ENCODE data around the gene GYG2.

Gene GYG2

DNA sequence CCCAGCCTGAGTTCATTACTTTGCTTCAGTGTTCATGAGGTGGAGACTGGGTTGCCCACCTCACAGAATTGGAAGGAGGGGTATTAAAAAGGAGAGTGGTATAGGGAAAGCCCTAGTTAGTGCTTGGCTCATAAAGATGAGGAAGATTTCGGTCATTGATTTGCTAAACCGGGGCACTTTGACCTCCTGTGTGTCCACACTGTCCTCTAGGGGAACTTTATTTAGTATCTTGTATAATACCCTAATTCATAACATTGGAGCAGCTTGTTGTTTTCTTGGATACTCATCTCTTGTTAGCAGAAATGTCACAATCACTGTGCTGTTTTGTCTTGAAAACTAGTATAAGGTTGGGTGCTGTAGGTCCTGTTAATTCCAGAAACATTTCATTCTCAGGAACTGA, 49.8 kb downstream of the GYG2 start:
- TF ChIP-seq ARNTL (CRISPR knock-in tag; IDR thresholded peaks at IDR 0.05; ENCODE audit: borderline replicate concordance, low read depth) (no peak), ZNF70 (CRISPR knock-in tag; IDR thresholded peaks at IDR 0.05) (no peak), ZNF565 (CRISPR knock-in tag; conservative IDR thresholded peaks at IDR 0.05; ENCODE audit: low read depth) (no peak)
- TF ChIP-seq, protein P1, sequence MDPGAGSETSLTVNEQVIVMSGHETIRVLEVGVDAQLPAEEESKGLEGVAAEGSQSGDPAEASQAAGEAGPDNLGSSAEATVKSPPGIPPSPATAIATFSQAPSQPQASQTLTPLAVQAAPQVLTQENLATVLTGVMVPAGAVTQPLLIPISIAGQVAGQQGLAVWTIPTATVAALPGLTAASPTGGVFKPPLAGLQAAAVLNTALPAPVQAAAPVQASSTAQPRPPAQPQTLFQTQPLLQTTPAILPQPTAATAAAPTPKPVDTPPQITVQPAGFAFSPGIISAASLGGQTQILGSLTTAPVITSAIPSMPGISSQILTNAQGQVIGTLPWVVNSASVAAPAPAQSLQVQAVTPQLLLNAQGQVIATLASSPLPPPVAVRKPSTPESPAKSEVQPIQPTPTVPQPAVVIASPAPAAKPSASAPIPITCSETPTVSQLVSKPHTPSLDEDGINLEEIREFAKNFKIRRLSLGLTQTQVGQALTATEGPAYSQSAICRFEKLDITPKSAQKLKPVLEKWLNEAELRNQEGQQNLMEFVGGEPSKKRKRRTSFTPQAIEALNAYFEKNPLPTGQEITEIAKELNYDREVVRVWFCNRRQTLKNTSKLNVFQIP (CRISPR knock-in tag; IDR thresholded peaks at IDR 0.05; ENCODE audit: borderline replicate concordance, low read depth), result no peak
- ATAC-seq, result no peak

DNA sequence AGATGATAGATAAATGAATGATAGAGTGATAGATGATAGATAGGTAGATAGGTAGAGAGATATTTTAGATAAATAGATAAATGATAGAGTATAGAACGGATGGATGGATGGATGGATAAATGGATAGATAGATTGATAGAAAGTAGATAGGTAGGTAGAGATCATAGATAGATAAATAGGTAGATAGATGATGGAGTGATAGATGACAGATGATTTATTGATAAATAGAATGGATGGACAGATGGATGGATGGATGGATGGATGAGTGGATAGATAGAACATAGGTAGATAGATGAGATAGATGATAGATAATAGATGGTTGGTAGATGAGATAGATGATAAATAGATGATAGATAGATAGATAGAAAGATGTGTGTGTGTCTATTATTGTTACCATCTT, 50.9 kb downstream of the GYG2 start:
- TF ChIP-seq ARNTL (CRISPR knock-in tag; IDR thresholded peaks at IDR 0.05; ENCODE audit: borderline replicate concordance, low read depth), result no peak
- no peak for TF ChIP-seq ZNF70 (CRISPR knock-in tag; IDR thresholded peaks at IDR 0.05)
- ATAC-seq, result no peak

DNA sequence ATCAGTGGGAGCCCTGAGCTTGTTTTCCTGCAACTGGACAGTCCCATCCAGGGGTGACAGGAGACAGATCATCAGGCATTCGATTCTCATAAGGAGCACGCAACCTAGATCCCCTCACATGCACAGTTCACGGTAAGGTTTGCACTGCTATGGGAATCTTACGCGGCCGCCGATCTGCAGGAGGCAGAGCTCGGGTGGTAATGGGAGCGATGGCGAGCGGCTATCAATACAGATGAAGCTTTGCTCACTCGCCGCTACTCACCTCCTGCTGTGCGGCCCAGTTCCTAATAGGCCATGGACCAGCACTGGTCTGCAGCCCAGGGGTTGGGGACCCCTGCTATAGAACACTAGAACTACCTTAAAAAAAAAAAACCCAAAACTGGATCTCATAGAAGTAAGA, 55.0 kb downstream of the GYG2 start:
- no peak for TF ChIP-seq GLIS3 (CRISPR knock-in tag; IDR thresholded peaks at IDR 0.05)
- TF ChIP-seq PPARA (CRISPR knock-in tag; IDR thresholded peaks at IDR 0.05; ENCODE audit: borderline replicate concordance), result no peak
- TF ChIP-seq, protein P2, sequence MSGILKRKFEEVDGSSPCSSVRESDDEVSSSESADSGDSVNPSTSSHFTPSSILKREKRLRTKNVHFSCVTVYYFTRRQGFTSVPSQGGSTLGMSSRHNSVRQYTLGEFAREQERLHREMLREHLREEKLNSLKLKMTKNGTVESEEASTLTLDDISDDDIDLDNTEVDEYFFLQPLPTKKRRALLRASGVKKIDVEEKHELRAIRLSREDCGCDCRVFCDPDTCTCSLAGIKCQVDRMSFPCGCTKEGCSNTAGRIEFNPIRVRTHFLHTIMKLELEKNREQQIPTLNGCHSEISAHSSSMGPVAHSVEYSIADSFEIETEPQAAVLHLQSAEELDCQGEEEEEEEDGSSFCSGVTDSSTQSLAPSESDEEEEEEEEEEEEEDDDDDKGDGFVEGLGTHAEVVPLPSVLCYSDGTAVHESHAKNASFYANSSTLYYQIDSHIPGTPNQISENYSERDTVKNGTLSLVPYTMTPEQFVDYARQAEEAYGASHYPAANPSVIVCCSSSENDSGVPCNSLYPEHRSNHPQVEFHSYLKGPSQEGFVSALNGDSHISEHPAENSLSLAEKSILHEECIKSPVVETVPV (CRISPR knock-in tag; IDR thresholded peaks at IDR 0.05), result no peak
- TF ChIP-seq, protein P1 (CRISPR knock-in tag; IDR thresholded peaks at IDR 0.05; ENCODE audit: borderline replicate concordance, low read depth), result no peak
- no peak for TF ChIP-seq ZNF70 (CRISPR knock-in tag; IDR thresholded peaks at IDR 0.05)
- TF ChIP-seq TOX (CRISPR knock-in tag; IDR thresholded peaks at IDR 0.05; ENCODE audit: borderline replicate concordance), result no peak
- no peak for TF ChIP-seq ZC3H10 (CRISPR knock-in tag; IDR thresholded peaks at IDR 0.05)
- TF ChIP-seq ZFP30 (CRISPR knock-in tag; IDR thresholded peaks at IDR 0.05), result no peak
- no peak for TF ChIP-seq ARNTL (CRISPR knock-in tag; IDR thresholded peaks at IDR 0.05; ENCODE audit: borderline replicate concordance, low read depth)
- no peak for ATAC-seq

DNA sequence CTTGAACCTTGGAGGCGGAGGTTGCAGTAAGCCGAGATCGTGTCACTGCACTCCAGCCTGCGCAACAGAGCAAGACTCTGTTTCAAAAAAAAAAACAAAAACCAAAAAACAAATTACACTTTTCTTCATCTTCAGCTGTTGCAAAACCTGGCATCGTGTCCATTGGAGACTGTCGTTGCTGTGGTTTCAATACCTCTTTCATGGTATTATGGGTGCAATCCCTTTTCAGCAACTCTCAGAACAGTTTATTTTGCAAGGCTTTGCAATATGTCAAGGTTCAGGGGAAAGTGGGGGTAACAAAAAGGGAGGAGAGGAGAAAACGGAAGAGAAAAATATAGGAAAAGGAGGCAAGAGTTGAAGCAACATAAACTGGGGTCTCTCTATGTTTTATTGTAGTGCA, 59.6 kb downstream of the GYG2 start:
- TF ChIP-seq GLIS3 (CRISPR knock-in tag; IDR thresholded peaks at IDR 0.05), result no peak
- TF ChIP-seq BACH2 (CRISPR knock-in tag; IDR thresholded peaks at IDR 0.05; ENCODE audit: borderline replicate concordance), result no peak
- TF ChIP-seq ZC3H10 (CRISPR knock-in tag; IDR thresholded peaks at IDR 0.05), result no peak
- TF ChIP-seq CSDC2 (CRISPR knock-in tag; IDR thresholded peaks at IDR 0.05), result no peak
- ATAC-seq, result no peak

DNA sequence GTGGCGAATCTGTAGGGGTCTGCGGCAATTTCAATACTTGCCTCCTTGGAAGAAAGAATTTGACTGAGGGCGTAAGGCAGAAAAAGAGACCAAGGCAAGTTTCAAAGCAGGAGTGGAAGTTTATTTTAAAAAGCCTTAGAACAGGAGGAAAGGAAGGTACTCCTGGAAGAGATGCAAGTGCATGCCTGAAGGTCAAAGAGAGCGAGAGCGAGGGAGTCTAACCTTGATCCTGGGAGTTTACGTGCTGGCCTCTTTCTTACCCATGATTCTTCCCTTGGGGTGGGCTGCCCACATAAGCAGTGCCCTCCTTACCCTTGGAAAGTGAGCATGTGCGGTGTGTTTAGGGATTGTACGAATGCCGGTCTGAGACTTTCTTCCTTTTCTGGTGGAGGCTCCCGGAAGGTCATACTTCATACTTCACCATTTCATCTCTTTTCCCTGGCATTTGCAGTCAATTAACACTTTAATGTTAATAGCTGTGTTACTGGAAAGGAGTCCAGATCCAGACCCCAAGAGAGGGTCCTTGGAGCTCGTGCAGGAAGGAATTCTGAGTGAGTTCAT, 60.4 kb downstream of the GYG2 start:
- ATAC-seq, result peak; percentile 36; the same call in 2 of the 3 replicates
- TF ChIP-seq, protein P1 (CRISPR knock-in tag; IDR thresholded peaks at IDR 0.05; ENCODE audit: borderline replicate concordance, low read depth), result no peak
- TF ChIP-seq RARB (CRISPR knock-in tag; IDR thresholded peaks at IDR 0.05) (no peak), TOX (CRISPR knock-in tag; IDR thresholded peaks at IDR 0.05; ENCODE audit: borderline replicate concordance) (no peak), ESRRG (CRISPR knock-in tag; IDR thresholded peaks at IDR 0.05) (no peak), ARNTL (CRISPR knock-in tag; IDR thresholded peaks at IDR 0.05; ENCODE audit: borderline replicate concordance, low read depth) (no peak), CSDC2 (CRISPR knock-in tag; IDR thresholded peaks at IDR 0.05) (no peak), OSR1 (CRISPR knock-in tag; IDR thresholded peaks at IDR 0.05) (no peak), TCF4 (CRISPR knock-in tag; IDR thresholded peaks at IDR 0.05; ENCODE audit: borderline replicate concordance) (no peak), SNAI2 (CRISPR knock-in tag; IDR thresholded peaks at IDR 0.05) (no peak), PPARA (CRISPR knock-in tag; IDR thresholded peaks at IDR 0.05; ENCODE audit: borderline replicate concordance) (no peak), ZFP30 (CRISPR knock-in tag; IDR thresholded peaks at IDR 0.05) (no peak), GLIS3 (CRISPR knock-in tag; IDR thresholded peaks at IDR 0.05) (no peak), ISL1 (CRISPR knock-in tag; IDR thresholded peaks at IDR 0.05) (no peak), ZC3H10 (CRISPR knock-in tag; IDR thresholded peaks at IDR 0.05) (no peak), ZNF565 (CRISPR knock-in tag; conservative IDR thresholded peaks at IDR 0.05; ENCODE audit: low read depth) (no peak)
- TF ChIP-seq, protein P2 (CRISPR knock-in tag; IDR thresholded peaks at IDR 0.05), result no peak
- TF ChIP-seq, protein P3, sequence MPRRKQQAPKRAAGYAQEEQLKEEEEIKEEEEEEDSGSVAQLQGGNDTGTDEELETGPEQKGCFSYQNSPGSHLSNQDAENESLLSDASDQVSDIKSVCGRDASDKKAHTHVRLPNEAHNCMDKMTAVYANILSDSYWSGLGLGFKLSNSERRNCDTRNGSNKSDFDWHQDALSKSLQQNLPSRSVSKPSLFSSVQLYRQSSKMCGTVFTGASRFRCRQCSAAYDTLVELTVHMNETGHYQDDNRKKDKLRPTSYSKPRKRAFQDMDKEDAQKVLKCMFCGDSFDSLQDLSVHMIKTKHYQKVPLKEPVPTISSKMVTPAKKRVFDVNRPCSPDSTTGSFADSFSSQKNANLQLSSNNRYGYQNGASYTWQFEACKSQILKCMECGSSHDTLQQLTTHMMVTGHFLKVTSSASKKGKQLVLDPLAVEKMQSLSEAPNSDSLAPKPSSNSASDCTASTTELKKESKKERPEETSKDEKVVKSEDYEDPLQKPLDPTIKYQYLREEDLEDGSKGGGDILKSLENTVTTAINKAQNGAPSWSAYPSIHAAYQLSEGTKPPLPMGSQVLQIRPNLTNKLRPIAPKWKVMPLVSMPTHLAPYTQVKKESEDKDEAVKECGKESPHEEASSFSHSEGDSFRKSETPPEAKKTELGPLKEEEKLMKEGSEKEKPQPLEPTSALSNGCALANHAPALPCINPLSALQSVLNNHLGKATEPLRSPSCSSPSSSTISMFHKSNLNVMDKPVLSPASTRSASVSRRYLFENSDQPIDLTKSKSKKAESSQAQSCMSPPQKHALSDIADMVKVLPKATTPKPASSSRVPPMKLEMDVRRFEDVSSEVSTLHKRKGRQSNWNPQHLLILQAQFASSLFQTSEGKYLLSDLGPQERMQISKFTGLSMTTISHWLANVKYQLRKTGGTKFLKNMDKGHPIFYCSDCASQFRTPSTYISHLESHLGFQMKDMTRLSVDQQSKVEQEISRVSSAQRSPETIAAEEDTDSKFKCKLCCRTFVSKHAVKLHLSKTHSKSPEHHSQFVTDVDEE (CRISPR knock-in tag; IDR thresholded peaks at IDR 0.05), result no peak
- TF ChIP-seq, protein P4, sequence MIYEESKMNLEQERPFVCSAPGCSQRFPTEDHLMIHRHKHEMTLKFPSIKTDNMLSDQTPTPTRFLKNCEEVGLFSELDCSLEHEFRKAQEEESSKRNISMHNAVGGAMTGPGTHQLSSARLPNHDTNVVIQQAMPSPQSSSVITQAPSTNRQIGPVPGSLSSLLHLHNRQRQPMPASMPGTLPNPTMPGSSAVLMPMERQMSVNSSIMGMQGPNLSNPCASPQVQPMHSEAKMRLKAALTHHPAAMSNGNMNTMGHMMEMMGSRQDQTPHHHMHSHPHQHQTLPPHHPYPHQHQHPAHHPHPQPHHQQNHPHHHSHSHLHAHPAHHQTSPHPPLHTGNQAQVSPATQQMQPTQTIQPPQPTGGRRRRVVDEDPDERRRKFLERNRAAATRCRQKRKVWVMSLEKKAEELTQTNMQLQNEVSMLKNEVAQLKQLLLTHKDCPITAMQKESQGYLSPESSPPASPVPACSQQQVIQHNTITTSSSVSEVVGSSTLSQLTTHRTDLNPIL (CRISPR knock-in tag; IDR thresholded peaks at IDR 0.05; ENCODE audit: low read depth), result no peak
